T-cell (primary cell): Measurements from ENCODE around the gene B4GALT5. TPM values are rescaled to one million over a fixed set of nuclear protein-coding genes. Genes with fewer than 3 reads are reported as not detected.

Source experiments
- ATAC-seq, 4 experiments: fragments of 200-7000 bp in 3 of 4; fragments of 150-1000 bp in 1 of 4; cut with Tn5 transposase; replicated peaks in 1 of 4; 1 replicate in 3 of 4; 2 replicates in 1 of 4; pipeline ENCODE4 v1.10.0; 2021; ENCODE audit warnings: moderate library complexity in 3 of 4, mild to moderate bottlenecking in 2 of 4, moderate number of reproducible peaks in 1 of 4
- CTCF ChIA-PET, 2 donors: fragments of 300-600 bp; sonication (Branson Sonifier 250); formaldehyde crosslinking; loops; one replicate each; lab custom pipeline; 2022; ENCODE audit warnings: antibody characterized with exemption in 2 of 2; lab: Charles Lee
- POLR2A ChIA-PET, 2 donors: fragments of 300-600 bp; sonication (Branson Sonifier 250); formaldehyde crosslinking; loops; one replicate each; lab custom pipeline; 2022; ENCODE audit warnings: antibody characterized with exemption in 2 of 2; lab: Charles Lee
- DNase-seq, 35 experiments: peaks; one replicate each; pipeline versions ENCODE4 v3.0.0 to v3.0.0-alpha.2; 2013 to 2023
- H3K27ac ChIP-seq: one replicate; pipeline ENCODE4 v1.5.1; 2013; ENCODE audit warnings: low read length
- H3K27me3 ChIP-seq, 2 experiments: replicated peaks in 1 of 2; 1 replicate in 1 of 2; 2 replicates in 1 of 2; pipeline versions ENCODE4 v1.6.1 to v1.7.0; 2013; ENCODE audit warnings: low read length in 1 of 2, mixed read lengths in 1 of 2; ENCODE audit not compliant: control insufficient read depth in 2 of 2, insufficient read depth in 2 of 2; ENCODE audit errors: extremely low read depth in 1 of 2
- H3K36me3 ChIP-seq, 2 donors: 1 replicate in 1 of 2; 2 replicates in 1 of 2; pipeline versions ENCODE4 v1.6.1 to v1.7.0; 2013; ENCODE audit warnings: low read length in 1 of 2; ENCODE audit not compliant: control insufficient read depth in 2 of 2, insufficient read depth in 1 of 2; ENCODE audit errors: extremely low read depth in 1 of 2
- H3K4me1 ChIP-seq, 2 experiments: 1 replicate in 1 of 2; 2 replicates in 1 of 2; pipeline versions ENCODE4 v1.6.1 to v1.7.0; 2013; ENCODE audit warnings: low read length in 2 of 2, mixed read lengths in 1 of 2; ENCODE audit not compliant: insufficient read depth in 2 of 2, control insufficient read depth in 1 of 2; ENCODE audit errors: extremely low read depth in 1 of 2
- H3K4me3 ChIP-seq, 2 donors: 1 replicate in 1 of 2; 2 replicates in 1 of 2; pipeline versions ENCODE4 v1.5.1 to v1.7.0; 2013; ENCODE audit warnings: mild to moderate bottlenecking in 2 of 2, low read length in 1 of 2, moderate library complexity in 1 of 2; ENCODE audit not compliant: control insufficient read depth in 1 of 2; ENCODE audit errors: extremely low read depth in 1 of 2
- H3K9me3 ChIP-seq: 2 replicates; pipeline ENCODE4 v1.7.0; 2013
- H3K27ac Mint-ChIP-seq, 2 donors: one replicate each; pipeline ENCODE4 v1.8.0; 2020 to 2021; ENCODE audit warnings: mild to moderate bottlenecking in 2 of 2, mixed read lengths in 2 of 2
- H3K27me3 Mint-ChIP-seq, 2 donors: one replicate each; pipeline ENCODE4 v1.8.0; 2021 to 2022; ENCODE audit warnings: mixed read lengths in 2 of 2
- H3K36me3 Mint-ChIP-seq: one replicate; pipeline ENCODE4 v1.8.0; 2021; ENCODE audit warnings: mixed read lengths
- H3K4me1 Mint-ChIP-seq, 3 donors: one replicate each; pipeline ENCODE4 v1.8.0; 2020 to 2022; ENCODE audit warnings: mixed read lengths in 3 of 3, mild to moderate bottlenecking in 1 of 3
- H3K4me3 Mint-ChIP-seq, 3 donors: one replicate each; pipeline ENCODE4 v1.8.0; 2020 to 2022; ENCODE audit warnings: mild to moderate bottlenecking in 3 of 3, mixed read lengths in 3 of 3, moderate library complexity in 3 of 3
- H3K9me3 Mint-ChIP-seq, 3 donors: one replicate each; pipeline ENCODE4 v1.8.0; 2020 to 2022; ENCODE audit warnings: mixed read lengths in 3 of 3
- WGBS: methylation state at CpG from one replicate; pipeline ENCODE4 v1.1.5; 2013; ENCODE audit warnings: missing lambda C conversion rate; ENCODE audit not compliant: insufficient coverage; 5-methylcytosine and 5-hydroxymethylcytosine counted together
- total RNA-seq, 35 experiments: library from RNA in 6 of 35; stranded (reverse) in 6 of 35; fragments of 120-200 nt in 1 of 35; gene quantifications; one replicate each; pipeline versions ENCODE4 v1.2.1 to v1.2.4 and lab custom pipeline; 2013 to 2026

B4GALT5 gene
- total RNA-seq, 5 donors from 2014 or later (not counting 1 experiment from before 2014, with no cell fraction given), result 4.6 to 11.9 (median 9.2) TPM

GRCh38 chr20:49687595-49688567, 25.8 kb downstream of the B4GALT5 start:
- Mint-ChIP-seq H3K27ac (no peak overlapping the region), H3K27me3 (no peaks in the 10 kb centered on the region), H3K9me3 (no peaks in the 10 kb centered on the region), H3K4me1 (peaks cover 13 to 46% (median 22%) of the 10 kb centered on the region in 3 donors), H3K36me3 (peaks cover 4% of the 10 kb centered on the region), H3K4me3 (no peak overlapping the region)
- Histone ChIP-seq H3K4me3 (no peak overlapping the region), H3K27ac (no peak overlapping the region), H3K27me3 (no peaks in the 10 kb centered on the region), H3K4me1 (peaks cover 0 to 7% of the 10 kb centered on the region in 2 experiments), H3K9me3 (no peaks in the 10 kb centered on the region), H3K36me3 (no peaks in the 10 kb centered on the region)
- ChIA-PET POLR2A (interaction anchor here (0.6 to 0.7 kb wide), 2 partner anchors 19 to 24 kb away, joined by 3 to 13 read pairs; no protein-coding TSS in a partner anchor), CTCF (no interaction called here)
- DNase-seq (no peak), ATAC-seq (no peak)
- WGBS, result 94% methylated on average over 3 of the region's 4 CpGs

DNA sequence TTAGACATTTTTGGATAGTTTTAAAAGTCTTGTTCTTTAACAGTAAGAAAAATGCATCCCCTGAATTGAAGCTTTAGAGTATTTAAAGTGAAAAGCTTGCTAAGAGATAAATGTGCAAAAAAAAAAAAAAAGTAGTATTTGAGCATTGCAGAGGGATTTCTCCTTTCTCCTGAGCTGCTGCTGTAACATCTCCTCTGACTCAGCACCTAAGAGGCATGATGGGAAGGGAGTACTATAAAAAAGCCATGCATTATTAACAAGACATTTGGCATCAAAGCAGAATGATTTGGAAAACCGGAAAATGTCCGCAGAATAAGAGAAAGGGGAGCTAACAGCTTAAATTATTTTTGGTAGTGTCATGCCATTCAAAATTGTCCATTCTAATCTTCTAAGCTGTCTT, 27.9 kb downstream of the B4GALT5 start:
- no CpG with 5 or more reads among the region's 2 CpGs for whole genome bisulfite sequencing
- Histone ChIP-seq H3K9me3 (no peaks in the 10 kb centered on the region), H3K4me3 (no peak overlapping the region), H3K27ac (no peak overlapping the region), H3K4me1 (peaks cover 0 to 13% of the 10 kb centered on the region in 2 experiments), H3K27me3 (no peaks in the 10 kb centered on the region), H3K36me3 (peaks cover 0 to 3% of the 10 kb centered on the region in 2 donors)
- Mint-ChIP-seq H3K27me3 (no peaks in the 10 kb centered on the region), H3K27ac (no peak overlapping the region), H3K9me3 (no peaks in the 10 kb centered on the region), H3K4me1 (peaks cover 21 to 54% (median 29%) of the 10 kb centered on the region in 3 donors), H3K36me3 (peaks cover 18% of the 10 kb centered on the region), H3K4me3 (no peak overlapping the region)
- ATAC-seq, result no peak
- POLR2A ChIA-PET, result interaction anchor here (0.7 to 1.1 kb wide), 3 partner anchors 10 to 690 kb away, joined by 3 to 4 read pairs (median 3); no protein-coding TSS in a partner anchor
- DNase-seq, result no peak
- CTCF ChIA-PET, result interaction anchor here in 1 of 2 donors (0.7 to 1.4 kb wide), 2 partner anchors 15 to 16 kb away, joined by 4 to 5 read pairs; no protein-coding TSS in a partner anchor

GRCh38 chr20:49685161-49685601, 28.5 kb downstream of the B4GALT5 start:
- Mint-ChIP-seq H3K27me3 (no peaks in the 10 kb centered on the region), H3K4me1 (peaks cover 21 to 54% (median 31%) of the 10 kb centered on the region in 3 donors), H3K36me3 (peaks cover 18% of the 10 kb centered on the region), H3K4me3 (no peak overlapping the region), H3K27ac (peak overlapping the region in 1 of 2 donors; percentile 43), H3K9me3 (no peaks in the 10 kb centered on the region)
- no peak overlapping the region for H3K27ac ChIP-seq
- CTCF ChIA-PET, result interaction anchor here in 1 of 2 donors (1.4 kb wide), 1 partner anchor 16 kb away, joined by 5 read pairs; no protein-coding TSS in a partner anchor
- no peaks in the 10 kb centered on the region for H3K9me3 ChIP-seq
- 48% methylated on average over 2 of the region's 4 CpGs for whole genome bisulfite sequencing
- DNase-seq (no peak), ATAC-seq (no peak)
- H3K4me1 ChIP-seq, result peaks cover 0 to 14% of the 10 kb centered on the region in 2 experiments
- peaks cover 0 to 3% of the 10 kb centered on the region in 2 donors for H3K36me3 ChIP-seq
- no peaks in the 10 kb centered on the region for H3K27me3 ChIP-seq
- no peak overlapping the region for H3K4me3 ChIP-seq
- POLR2A ChIA-PET, result interaction anchor here (0.7 to 1.1 kb wide), 3 partner anchors 9 to 690 kb away, joined by 3 to 4 read pairs (median 3); no protein-coding TSS in a partner anchor

DNA sequence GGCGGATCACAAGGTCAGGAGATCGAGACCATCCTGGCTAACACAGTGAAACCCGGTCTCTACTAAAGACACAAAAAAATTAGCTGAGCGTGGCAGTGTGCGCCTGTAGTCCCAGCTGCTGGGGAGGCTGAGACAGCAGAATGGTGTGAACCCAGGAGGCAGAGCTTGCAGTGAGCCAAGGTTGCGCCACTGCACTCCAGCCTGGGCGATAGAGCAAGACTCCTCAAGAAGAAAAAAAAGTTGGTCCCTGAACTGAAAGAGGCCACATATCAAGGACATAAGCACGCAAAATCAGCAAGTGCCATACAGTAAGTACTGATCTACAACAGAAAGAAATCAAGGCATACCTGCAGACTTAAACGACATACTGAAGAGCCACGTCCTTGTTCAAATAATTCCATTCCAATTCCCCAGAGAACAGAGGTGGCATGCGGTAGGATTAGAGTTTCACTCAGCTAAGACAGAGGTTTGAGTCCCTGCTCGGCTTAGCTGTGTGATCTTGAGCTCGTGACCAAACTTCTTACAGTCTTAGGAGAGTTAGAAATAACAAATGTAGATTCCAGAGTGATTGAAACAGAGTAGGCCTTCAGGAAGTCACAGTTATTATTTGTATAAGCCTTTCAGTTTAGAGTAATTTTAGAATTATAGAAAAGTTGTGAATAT, 29.2 kb downstream of the B4GALT5 start:
- DNase-seq, result no peak
- H3K4me1 ChIP-seq, result peaks cover 0 to 14% of the 10 kb centered on the region in 2 experiments
- peaks cover 21 to 53% (median 34%) of the 10 kb centered on the region in 3 donors for H3K4me1 Mint-ChIP-seq
- ATAC-seq, result no peak
- H3K27me3 Mint-ChIP-seq, result no peaks in the 10 kb centered on the region
- WGBS, result 96% methylated on average over 10 of the region's 13 CpGs
- no peaks in the 10 kb centered on the region for H3K9me3 ChIP-seq
- H3K36me3 ChIP-seq, result peaks cover 0 to 3% of the 10 kb centered on the region in 2 donors
- no peak overlapping the region for H3K4me3 ChIP-seq
- H3K36me3 Mint-ChIP-seq, result peaks cover 18% of the 10 kb centered on the region
- no peak overlapping the region for H3K27ac ChIP-seq
- H3K27me3 ChIP-seq, result no peaks in the 10 kb centered on the region
- no peak overlapping the region for H3K4me3 Mint-ChIP-seq
- POLR2A ChIA-PET, result no interaction called here
- CTCF ChIA-PET, result no interaction called here
- no peaks in the 10 kb centered on the region for H3K9me3 Mint-ChIP-seq
- no peak overlapping the region for H3K27ac Mint-ChIP-seq

DNA sequence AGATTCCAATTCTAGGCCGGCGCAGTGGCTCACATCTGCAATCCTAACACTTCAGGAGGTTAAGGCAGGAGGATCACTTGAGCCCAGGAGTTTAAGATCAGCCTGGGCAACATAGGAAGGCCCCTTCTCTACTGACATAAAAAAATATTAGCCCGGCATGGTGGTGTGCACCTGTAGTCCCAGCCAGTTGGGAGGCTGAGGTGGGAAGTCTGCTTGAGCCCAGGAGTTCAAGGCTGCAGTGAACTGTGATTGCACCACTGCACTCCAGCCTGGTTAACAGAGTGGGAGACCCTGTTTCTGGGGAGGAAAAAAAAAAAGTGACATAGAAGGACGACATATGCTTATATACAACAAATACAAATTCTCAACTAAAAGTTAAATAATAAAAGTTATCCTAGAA, 30.9 kb downstream of the B4GALT5 start:
- Mint-ChIP-seq H3K9me3 (no peaks in the 10 kb centered on the region), H3K4me3 (no peak overlapping the region), H3K4me1 (peaks cover 16 to 61% (median 45%) of the 10 kb centered on the region in 3 donors), H3K27ac (peak overlapping the region in 1 of 2 donors; percentile 28), H3K27me3 (no peaks in the 10 kb centered on the region), H3K36me3 (peaks cover 18% of the 10 kb centered on the region)
- Histone ChIP-seq H3K4me3 (no peak overlapping the region), H3K27me3 (no peaks in the 10 kb centered on the region), H3K36me3 (peaks cover 0 to 3% of the 10 kb centered on the region in 2 donors), H3K4me1 (peaks cover 0 to 25% of the 10 kb centered on the region in 2 experiments), H3K9me3 (no peaks in the 10 kb centered on the region), H3K27ac (no peak overlapping the region)
- DNase-seq (no peak), ATAC-seq (no peak)
- CTCF ChIA-PET, result no interaction called here
- POLR2A ChIA-PET, result no interaction called here
- WGBS, result no CpG with 5 or more reads among the region's 4 CpGs

GRCh38 chr20:49682278-49682677, 31.4 kb downstream of the B4GALT5 start:
- H3K36me3 Mint-ChIP-seq, result peaks cover 18% of the 10 kb centered on the region
- H3K4me3 ChIP-seq, result no peak overlapping the region
- H3K27me3 Mint-ChIP-seq, result no peaks in the 10 kb centered on the region
- DNase-seq, result no peak
- H3K27ac ChIP-seq, result no peak overlapping the region
- WGBS, result 91% methylated on average over 8 of the region's 8 CpGs
- ChIA-PET POLR2A (no interaction called here), CTCF (no interaction called here)
- peaks cover 0 to 3% of the 10 kb centered on the region in 2 donors for H3K36me3 ChIP-seq
- no peaks in the 10 kb centered on the region for H3K27me3 ChIP-seq
- peak overlapping the region in 1 of 2 donors; percentile 28 for H3K27ac Mint-ChIP-seq
- ATAC-seq, result no peak
- peaks cover 0 to 29% of the 10 kb centered on the region in 2 experiments for H3K4me1 ChIP-seq
- no peaks in the 10 kb centered on the region for H3K9me3 Mint-ChIP-seq
- peaks cover 17 to 66% (median 50%) of the 10 kb centered on the region in 3 donors for H3K4me1 Mint-ChIP-seq
- no peak overlapping the region for H3K4me3 Mint-ChIP-seq
- H3K9me3 ChIP-seq, result no peaks in the 10 kb centered on the region
